Type B pancreatic cell (in vitro differentiated cells): Measurements from ENCODE around the gene RLN2. TPM values are rescaled to one million over a fixed set of nuclear protein-coding genes. Genes with fewer than 3 reads are reported as not detected.

Source experiments
- DNase-seq: peaks from one replicate; pipeline ENCODE4 v3.0.0; 2021; ENCODE audit warnings: mixed read lengths; ENCODE audit not compliant: unreplicated experiment; ENCODE audit errors: extremely low spot score
- H3K27ac Mint-ChIP-seq: 2 replicates; pipeline ENCODE4 v1.8.0; 2021; ENCODE audit warnings: mild to moderate bottlenecking, mixed read lengths
- H3K27me3 Mint-ChIP-seq: 2 replicates; pipeline ENCODE4 v1.8.0; 2021; ENCODE audit warnings: mixed read lengths
- H3K36me3 Mint-ChIP-seq: 2 replicates; pipeline ENCODE4 v1.8.0; 2021; ENCODE audit warnings: mixed read lengths
- H3K4me1 Mint-ChIP-seq: one replicate; pipeline ENCODE4 v1.8.0; 2021; ENCODE audit warnings: mixed read lengths; ENCODE audit not compliant: unreplicated experiment
- H3K4me3 Mint-ChIP-seq: 2 replicates; pipeline ENCODE4 v1.8.0; 2021; ENCODE audit warnings: mild to moderate bottlenecking, mixed read lengths
- H3K9me3 Mint-ChIP-seq: 2 replicates; pipeline ENCODE4 v1.8.0; 2021; ENCODE audit warnings: mixed read lengths
- total RNA-seq: library from RNA; stranded (reverse); gene quantifications from 2 replicates; pipeline ENCODE4 v1.2.1, GENCODE V29; 2021; ENCODE audit warnings: low replicate concordance
- TF ChIP-seq, protein P1 (sequence below): fragments of 200-600 bp; sonication (generic); conservative IDR thresholded peaks from 2 replicates; pipeline ENCODE4 v1.5.0; 2021; ENCODE audit warnings: antibody characterized with exemption, mild to moderate bottlenecking

Gene RLN2
- total RNA-seq, 1 donor from 2014 or later: not detected

DNA sequence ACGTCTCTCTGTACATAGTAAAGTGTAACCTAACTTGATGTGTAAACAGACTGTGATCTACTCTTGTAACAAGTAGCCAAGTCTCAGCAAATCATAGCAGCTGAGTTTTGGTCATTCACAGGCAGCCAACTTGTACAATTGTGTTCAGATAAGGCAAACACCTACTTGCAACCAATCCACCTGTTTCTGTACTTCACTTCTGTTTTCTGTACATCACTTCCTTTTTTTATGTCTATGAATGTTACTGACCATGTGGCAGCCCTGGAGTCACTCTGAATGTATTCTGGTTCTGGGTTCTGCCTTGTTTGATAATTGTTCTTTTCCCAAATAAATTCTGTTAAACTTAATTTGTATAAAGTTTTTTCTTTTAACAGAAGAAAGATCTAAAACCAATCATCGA is 26.0 kb downstream of the RLN2 start:
- H3K27ac Mint-ChIP-seq: no peak overlapping the region
- TF ChIP-seq, protein P1, sequence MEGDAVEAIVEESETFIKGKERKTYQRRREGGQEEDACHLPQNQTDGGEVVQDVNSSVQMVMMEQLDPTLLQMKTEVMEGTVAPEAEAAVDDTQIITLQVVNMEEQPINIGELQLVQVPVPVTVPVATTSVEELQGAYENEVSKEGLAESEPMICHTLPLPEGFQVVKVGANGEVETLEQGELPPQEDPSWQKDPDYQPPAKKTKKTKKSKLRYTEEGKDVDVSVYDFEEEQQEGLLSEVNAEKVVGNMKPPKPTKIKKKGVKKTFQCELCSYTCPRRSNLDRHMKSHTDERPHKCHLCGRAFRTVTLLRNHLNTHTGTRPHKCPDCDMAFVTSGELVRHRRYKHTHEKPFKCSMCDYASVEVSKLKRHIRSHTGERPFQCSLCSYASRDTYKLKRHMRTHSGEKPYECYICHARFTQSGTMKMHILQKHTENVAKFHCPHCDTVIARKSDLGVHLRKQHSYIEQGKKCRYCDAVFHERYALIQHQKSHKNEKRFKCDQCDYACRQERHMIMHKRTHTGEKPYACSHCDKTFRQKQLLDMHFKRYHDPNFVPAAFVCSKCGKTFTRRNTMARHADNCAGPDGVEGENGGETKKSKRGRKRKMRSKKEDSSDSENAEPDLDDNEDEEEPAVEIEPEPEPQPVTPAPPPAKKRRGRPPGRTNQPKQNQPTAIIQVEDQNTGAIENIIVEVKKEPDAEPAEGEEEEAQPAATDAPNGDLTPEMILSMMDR: no peak
- H3K4me1 Mint-ChIP-seq: no peaks in the 10 kb centered on the region
- no peak for DNase-seq
- no peak overlapping the region for H3K4me3 Mint-ChIP-seq
- H3K27me3 Mint-ChIP-seq: no peaks in the 10 kb centered on the region
- no peaks in the 10 kb centered on the region for H3K36me3 Mint-ChIP-seq
- no peaks in the 10 kb centered on the region for H3K9me3 Mint-ChIP-seq

DNA sequence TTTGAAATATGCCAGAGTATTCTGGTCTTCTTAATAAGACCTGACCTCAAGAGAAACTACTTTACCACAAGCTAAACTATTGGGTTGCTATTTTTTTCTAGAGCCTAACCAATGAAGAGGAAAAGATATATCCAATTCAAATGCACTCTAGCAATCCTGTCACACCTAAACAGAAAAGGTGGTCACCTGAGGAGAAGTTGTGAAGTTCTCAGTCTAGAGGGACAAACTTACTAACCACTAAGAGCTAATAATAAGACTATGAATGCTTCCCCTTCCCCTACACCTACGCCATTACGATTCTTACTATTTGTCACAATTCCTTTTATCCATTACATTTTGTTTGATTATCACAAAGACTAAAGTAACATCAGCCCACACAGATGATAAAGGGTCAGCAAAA is 29.7 kb downstream of the RLN2 start:
- Mint-ChIP-seq H3K36me3 (no peaks in the 10 kb centered on the region), H3K27ac (no peak overlapping the region), H3K4me3 (no peak overlapping the region), H3K27me3 (no peaks in the 10 kb centered on the region), H3K9me3 (no peaks in the 10 kb centered on the region), H3K4me1 (no peaks in the 10 kb centered on the region)
- no peak for DNase-seq
- TF ChIP-seq, protein P1: no peak

DNA sequence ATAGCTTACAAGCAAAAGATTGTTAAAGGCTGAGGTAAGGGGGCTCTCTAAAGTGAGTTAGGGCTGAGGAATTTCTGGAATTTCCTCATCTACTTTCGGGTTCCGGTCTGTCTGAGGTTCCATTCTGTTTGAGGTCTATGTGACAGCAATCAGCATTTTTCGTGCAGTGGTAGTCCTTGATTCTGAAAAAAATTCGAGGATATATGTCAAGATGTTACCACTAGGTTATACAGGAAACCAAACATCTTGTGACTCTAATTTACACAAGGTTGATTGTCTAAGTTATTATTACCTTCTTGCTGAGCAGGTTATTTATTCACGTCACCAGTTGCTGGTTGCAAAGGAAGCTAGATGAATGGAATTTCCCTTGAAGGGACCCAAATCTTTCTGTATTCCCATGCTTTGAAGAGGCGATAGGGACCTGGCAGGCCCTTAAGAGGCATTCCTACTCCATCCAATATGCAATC is 35.2 kb downstream of the RLN2 start:
- Mint-ChIP-seq H3K4me1 (peaks cover 5% of the 10 kb centered on the region), H3K4me3 (no peak overlapping the region), H3K36me3 (no peaks in the 10 kb centered on the region), H3K27me3 (no peaks in the 10 kb centered on the region), H3K27ac (no peak overlapping the region), H3K9me3 (no peaks in the 10 kb centered on the region)
- TF ChIP-seq, protein P1: no peak
- no peak for DNase-seq

DNA sequence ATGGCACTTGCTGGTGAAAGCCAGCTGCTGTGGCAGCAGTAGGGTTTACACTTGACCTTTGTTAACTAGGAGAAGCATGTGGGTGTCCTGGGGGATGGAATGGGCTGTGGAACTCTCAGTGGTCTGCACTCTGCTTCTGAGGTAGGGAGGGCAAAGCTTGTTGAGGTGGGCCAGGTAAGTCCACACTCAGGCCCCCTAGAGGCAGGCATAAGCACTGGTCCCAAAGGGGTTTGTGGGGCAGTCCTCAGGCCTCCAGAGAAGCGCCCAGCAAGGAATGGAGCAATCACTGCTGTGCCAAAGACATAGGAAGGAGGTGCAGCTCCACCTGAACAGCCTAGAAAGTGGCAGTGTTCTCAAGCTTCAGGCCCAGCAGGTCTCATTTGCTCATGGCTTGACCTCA is 38.6 kb downstream of the RLN2 start:
- H3K27ac Mint-ChIP-seq: no peak overlapping the region

DNA sequence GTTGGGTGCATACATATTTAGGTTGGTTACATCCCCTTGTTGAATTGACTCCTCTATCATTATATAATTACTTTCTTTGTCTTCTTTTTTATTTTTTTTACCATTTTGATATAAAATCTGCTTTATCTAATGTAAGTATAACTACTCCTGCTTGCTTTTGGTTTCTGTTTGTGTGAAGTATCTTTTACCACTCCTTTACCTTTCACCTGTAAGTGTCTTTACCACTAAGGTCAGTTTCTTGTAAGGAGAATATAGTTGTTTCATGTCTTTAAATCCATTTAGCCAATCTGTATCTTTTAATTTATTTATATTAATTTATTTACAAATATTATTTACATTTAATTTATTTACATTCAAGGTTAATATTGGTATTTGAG is 40.3 kb downstream of the RLN2 start:
- Mint-ChIP-seq H3K4me3 (no peak overlapping the region), H3K27ac (no peak overlapping the region), H3K9me3 (no peaks in the 10 kb centered on the region), H3K36me3 (no peaks in the 10 kb centered on the region), H3K4me1 (peaks cover 3% of the 10 kb centered on the region), H3K27me3 (no peaks in the 10 kb centered on the region)
- no peak for DNase-seq
- TF ChIP-seq, protein P1: no peak

More for the DNA sequence above, 38.6 kb downstream of the RLN2 start:
- Mint-ChIP-seq H3K27me3 (no peaks in the 10 kb centered on the region), H3K4me3 (no peak overlapping the region), H3K9me3 (no peaks in the 10 kb centered on the region), H3K4me1 (peaks cover 5% of the 10 kb centered on the region), H3K36me3 (no peaks in the 10 kb centered on the region)
- TF ChIP-seq, protein P1: no peak
- no peak for DNase-seq
